Kidney capillary endothelial cell (primary cell): ENCODE data around the gene MGLL.

Experiments
- DNase-seq: peaks from one replicate; pipeline ENCODE4 v3.0.0-alpha.2; 2018; ENCODE audit warnings: low spot score

MGLL gene

DNA sequence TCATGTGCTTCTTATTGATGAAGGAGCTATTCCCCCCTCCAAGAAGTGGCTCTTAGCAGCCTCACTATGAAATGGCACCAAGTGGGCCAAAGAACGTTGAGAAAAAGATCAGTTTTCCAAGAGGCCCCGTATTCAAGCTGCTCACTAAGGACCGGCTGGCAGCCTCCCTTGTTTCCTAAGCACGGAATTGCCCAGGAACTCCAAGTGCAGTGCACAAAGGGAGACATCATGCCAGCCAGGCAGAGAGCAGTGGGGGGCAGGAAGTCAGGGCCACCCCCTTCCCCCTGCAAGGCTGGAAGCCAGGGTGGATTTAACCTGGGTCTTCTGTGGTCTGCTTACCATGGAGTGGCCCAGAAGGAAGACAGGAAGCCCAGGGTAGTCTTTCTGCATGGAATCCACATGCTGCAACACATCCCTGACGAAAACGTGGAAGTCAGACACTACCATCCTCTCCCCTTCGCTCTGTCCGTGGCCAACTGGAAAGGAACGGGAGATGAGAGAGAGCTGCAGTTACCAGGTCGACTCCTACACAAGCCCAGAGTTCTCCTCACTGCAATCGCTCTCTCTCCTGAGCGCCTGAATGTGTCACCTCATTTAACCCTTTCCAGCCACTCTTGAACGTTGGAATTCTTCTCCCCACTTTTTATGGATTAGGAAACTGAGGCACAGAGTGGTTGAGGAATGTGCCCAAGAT, 100.1 kb downstream of the MGLL start:
- no peak for DNase-seq

DNA sequence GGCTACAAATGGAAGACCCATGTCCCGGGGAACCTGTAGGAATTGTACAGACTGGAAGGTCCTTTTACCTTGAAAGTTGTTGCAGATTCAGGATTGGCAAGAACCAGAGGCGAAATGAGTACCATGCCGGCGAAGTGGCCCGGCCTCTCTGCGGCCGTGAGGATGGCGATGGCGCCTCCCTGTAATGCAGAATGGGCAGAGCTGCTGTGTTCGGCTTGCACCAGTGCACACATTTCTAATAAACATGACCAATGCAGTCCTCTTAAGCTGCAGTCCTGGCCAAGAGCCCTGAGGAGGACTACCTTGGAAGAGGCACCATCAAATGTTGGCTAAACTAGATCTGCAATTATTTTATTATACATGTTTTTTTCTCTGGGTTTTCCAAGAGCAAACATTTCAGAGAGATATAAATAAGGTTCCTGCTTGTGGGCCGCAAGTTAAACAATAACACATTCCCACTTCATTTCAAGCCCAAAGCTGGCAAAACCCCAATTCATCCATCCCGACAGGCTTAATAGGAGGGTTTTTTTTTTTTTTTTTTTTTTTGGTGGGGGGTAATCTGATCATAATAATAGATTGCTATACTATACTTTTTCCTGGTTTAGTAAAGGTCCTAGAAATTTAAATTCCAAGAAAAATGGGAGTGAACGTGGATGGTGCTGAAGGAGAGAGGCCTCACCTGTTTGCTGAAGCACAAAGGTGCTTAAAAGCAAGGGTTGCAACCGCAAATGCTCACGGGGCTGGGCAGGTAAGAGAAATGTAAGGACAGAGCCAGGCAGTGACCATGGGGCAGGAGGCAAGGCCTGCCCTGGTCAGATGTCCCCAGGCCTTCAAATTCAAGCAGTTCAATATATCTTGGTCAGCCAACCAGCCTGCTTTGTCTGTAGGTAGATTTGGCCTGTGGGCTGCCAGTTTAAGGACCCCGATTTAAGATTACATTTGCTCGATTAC, 101.1 kb downstream of the MGLL start:
- no peak for DNase-seq

GRCh38 chr3:127720161-127720823, 102.0 kb downstream of the MGLL start:
- DNase-seq = no peak

GRCh38 chr3:127719369-127719768, 102.9 kb downstream of the MGLL start:
- no peak for DNase-seq

GRCh38 chr3:127718916-127719290, 103.4 kb downstream of the MGLL start:
- DNase-seq = no peak

DNA sequence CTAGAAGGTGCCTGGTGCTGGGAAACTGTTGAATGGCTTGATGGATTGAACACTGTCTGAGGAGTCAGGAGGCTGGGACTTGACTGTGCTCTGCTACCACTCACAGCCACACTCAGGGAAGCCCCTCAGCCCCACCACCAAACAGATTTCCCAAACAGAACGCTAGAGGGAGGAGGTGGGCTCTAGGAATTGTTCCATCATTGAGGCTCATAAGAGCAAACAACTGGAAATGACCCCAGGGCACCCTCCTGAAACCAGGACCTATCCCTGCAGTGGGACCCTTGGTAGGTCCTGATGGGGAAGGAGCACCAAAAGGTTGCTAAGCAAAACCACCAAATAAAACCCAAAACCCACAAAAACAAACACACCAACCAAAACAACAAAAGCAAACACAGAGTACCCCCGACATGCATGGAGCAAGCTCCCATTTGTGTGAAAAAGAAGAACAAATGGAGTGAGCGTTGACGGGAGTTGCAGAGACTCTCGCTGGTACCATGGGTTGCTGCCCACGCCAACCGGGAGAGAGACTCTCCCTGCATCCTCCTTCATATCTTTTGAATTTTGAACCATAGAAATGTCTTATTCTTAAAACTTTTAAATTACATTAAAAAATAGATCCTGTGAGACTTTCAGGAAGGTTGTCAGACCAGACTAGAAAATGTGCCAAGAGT, 103.9 kb downstream of the MGLL start:
- no peak for DNase-seq

DNA sequence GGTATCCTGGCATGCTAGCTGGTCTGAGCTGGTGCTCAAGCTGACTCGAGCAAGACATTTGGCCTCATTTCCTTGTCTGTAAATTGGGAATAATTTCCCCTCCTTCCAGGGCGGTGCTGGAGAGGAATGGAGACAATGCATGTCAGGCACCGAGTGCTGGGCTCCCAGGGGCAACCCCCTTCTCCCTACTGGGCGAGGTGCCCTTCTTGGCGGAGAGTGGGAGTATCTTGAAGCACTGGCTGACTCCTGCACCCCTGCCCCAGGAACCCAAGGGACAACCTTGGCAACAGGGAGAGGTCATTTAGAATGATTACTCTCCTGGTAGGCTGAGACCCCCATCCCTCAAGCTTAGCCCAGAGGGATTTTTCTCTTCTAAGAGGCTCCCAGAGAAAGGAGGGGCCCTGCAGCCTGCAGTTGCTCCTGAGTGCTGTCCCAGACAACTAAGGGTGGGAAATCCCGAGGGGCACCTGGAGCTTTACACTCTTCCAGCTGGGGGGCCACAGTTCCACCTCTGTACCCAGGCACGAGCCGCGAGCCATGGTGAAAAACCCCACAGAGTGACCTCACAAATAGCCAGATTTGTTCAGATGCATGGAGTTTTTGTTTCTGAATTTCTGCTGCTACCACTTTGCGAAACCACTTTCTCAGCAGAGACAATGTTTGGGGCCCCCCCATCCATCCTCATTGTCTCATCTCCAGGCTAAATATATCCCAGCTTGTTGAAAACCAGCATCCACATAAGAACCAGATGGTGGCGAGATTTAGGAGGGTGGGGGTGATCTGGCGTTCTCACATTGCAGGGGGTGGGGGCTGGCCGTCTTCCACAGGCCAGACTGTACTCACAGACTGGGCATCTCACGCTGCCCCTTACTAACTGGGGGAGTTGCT, 104.7 kb downstream of the MGLL start:
- no peak for DNase-seq

GRCh38 chr3:127716384-127716783, 105.9 kb downstream of the MGLL start:
- DNase-seq = no peak

GRCh38 chr3:127715532-127715931, 106.8 kb downstream of the MGLL start:
- no peak for DNase-seq

DNA sequence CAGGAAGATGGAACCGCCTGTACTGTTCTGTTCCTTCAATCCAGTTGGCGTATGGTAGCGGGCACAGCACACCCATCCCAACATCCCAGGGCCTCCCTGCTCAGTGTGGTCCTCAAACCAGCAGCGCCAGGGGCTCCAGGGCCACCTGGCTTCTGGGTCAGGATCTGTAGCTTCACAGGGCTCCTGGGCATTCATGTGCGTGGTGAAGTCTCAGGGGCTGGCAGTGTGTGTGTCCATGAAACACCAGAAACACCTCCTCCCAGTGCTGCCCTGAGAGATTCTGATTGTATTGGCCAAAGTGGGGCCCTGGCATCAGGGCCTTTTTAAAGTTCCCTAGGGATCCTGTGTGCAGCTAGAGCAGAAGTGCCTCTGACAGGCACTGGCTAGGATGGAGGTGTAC, 107.4 kb downstream of the MGLL start:
- no peak for DNase-seq

GRCh38 chr3:127714125-127714571, 108.2 kb downstream of the MGLL start:
- DNase-seq = no peak

- DNase-seq = no peak
Measured at GRCh38 chr3:127712881-127713771, 109.2 kb downstream of the MGLL start.

GRCh38 chr3:127712461-127712860, 109.9 kb downstream of the MGLL start:
- DNase-seq = no peak

GRCh38 chr3:127711896-127712295, 110.4 kb downstream of the MGLL start:
- no peak for DNase-seq

DNA sequence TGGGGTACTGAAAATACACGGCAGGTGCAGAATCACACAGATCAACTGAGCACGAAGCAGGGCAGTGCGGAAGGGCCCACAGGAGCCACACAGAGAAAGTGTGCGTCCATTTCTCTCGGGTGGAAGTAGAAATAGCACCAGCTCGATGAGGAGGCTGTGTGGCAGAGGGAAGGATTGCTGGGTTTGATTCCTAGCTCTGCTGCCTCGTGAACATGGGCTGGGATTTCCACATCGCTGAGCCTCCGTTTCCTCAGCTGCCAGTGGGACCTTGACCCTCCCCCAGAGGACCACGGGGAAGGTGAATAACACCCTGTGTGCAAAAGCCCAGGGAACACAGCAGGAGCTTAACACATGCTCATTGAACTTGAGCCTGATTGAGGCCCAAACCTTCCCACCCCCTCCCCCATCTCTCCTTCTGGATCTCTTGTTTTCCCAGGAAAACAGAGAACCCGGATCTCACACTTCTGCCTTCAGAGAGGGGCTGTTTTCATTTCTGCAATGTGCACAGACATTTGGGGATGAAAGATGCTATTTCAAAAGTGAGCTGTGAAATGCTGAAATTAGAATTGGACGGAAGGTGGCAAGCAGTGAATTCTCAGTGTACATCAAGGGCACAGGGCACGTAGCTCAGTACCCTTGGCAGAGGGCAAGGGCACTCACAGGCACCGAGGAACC, 111.2 kb downstream of the MGLL start:
- no peak for DNase-seq

DNA sequence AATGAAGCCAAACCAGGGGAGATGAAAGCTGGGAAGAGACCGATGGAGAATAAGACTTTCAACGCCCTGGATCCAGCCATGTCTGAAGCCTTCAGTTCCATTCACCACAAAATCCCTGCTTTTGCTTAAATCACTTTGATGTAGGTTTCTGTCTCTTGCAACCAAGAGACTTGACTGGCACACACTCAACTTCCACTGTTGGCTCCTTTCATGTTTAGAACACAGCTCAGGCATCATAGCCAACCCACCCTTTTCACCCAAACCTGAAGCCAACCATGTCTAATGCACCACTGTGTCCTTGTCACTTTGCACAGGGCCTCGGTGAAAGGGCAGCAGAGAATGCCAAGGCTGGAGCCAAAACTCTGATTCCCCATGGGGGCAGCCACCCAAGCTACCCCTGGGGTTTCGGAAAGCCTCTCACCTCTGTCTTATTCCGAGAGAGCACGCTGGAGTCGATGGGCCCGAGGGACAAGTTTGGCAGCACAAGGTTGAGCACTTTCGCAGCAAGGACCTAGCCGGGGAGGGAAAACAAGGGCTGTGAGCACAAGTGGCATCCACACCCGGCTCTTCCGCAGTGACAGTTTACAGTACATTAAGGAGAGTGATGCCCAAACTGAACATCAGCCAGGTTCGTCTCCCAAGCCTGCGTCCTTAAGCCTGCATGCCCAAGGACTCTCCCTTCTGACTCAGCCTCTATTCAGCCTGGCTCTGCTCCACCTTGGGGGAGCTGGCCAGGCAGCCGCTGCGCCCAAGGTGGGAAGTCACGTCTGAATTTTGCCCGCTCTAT, 112.0 kb downstream of the MGLL start:
- DNase-seq = no peak

DNA sequence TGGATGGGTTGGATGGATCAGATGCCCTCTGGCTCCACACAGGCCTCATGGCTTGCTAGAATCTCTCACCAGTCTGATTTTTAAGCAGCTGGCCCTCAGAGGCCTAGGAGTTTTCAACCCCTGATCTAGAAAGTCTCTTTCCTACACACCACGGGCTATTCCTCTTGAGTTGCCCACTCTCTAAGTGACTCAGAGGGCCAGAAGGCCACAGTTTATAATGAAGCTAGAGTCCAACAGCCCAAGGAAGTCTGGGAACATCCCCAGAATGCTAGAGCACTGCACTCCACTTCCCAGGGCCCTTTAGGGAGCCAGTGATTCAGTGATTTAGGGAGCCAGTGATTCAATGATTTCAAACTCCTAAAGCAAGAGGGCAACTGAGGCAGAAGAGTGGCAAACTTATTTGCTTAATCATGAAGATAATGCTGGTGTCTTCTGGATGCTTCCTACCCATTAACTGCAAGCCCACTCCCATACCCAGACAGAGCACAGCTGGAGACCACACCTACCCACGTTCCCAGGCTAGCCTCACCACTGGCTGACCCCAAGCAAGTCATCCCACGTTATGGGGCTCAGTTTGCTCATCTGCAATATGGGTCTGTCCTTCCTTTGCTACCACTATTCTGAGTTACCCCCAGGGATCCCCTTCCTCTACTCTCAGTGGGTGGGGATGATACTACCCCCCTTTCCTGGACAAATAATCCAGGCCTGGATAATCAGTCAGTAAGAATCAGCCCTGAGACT, 112.8 kb downstream of the MGLL start:
- no peak for DNase-seq

GRCh38 chr3:127708837-127709236, 113.5 kb downstream of the MGLL start:
- DNase-seq = no peak
